K562 (cell line): Measurements from ENCODE around the gene PLCB4. TPM values are rescaled to one million over a fixed set of nuclear protein-coding genes. Genes with fewer than 3 reads are reported as not detected.

Experiments used
- SREBF2 ChIP-seq: sonication (generic); formaldehyde crosslinking; IDR thresholded peaks from 2 replicates; pipeline ENCODE4 v1.4.0; 2020; ENCODE audit warnings: mild to moderate bottlenecking, missing genetic modification reagents
- USF2 ChIP-seq: sonication (generic); formaldehyde crosslinking; IDR thresholded peaks from 2 replicates; pipeline ENCODE4 v1.5.0; 2020; ENCODE audit warnings: missing genetic modification reagents
- ZBTB8A ChIP-seq: fragments of 450-650 bp; IDR thresholded peaks from 2 replicates; pipeline ENCODE4 v1.6.1; 2018; ENCODE audit warnings: mild to moderate bottlenecking, moderate library complexity; ENCODE audit not compliant: partially characterized antibody
- ZNF445 ChIP-seq: fragments of 250-450 bp; sonication (Bioruptor Pico); IDR thresholded peaks from 2 replicates; pipeline ENCODE4 v1.4.0; 2020; ENCODE audit warnings: low read depth, mild to moderate bottlenecking, moderate library complexity
- ZNF449 ChIP-seq: fragments of 250-450 bp; sonication (Bioruptor Pico); IDR thresholded peaks from 2 replicates; pipeline ENCODE4 v1.8.0; 2022; ENCODE audit warnings: moderate library complexity, mild to moderate bottlenecking, inconsistent platforms
- ZNF518B ChIP-seq: fragments of 250-450 bp; sonication (Bioruptor Pico); IDR thresholded peaks from 2 replicates; pipeline ENCODE4 v1.5.0; 2021; ENCODE audit warnings: mild to moderate bottlenecking, moderate library complexity
- ZNF668 ChIP-seq: fragments of 250-450 bp; sonication (Bioruptor Pico); IDR thresholded peaks from 2 replicates; pipeline ENCODE4 v1.8.0; 2022; ENCODE audit warnings: mild to moderate bottlenecking, inconsistent platforms
- ZNF764 ChIP-seq: fragments of 250-450 bp; sonication (Bioruptor Pico); IDR thresholded peaks from 2 replicates; pipeline ENCODE4 v1.4.0; 2020; ENCODE audit warnings: low read depth, mild to moderate bottlenecking, moderate library complexity
- polyA plus RNA-seq, 8 experiments: library from polyadenylated mRNA; depleted of rRNA in 4 of 8; stranded (reverse) in 5 of 8; unstranded in 3 of 8; fragments of >200 nt; fragmentation: Nextera tagmentation in 2 of 8; fragmentation: Illumina TruSeq in 1 of 8; extraction: Ambion mirVana in 2 of 8; extraction: Trizol in 1 of 8; gene quantifications; 2 replicates each; pipeline versions ENCODE4 v1.2.1 to v1.2.3, GENCODE V29; 2011 to 2014; ENCODE audit warnings: inconsistent platforms in 1 of 8, missing spikeins in 1 of 8
- total RNA-seq, 7 experiments: library from RNA; depleted of rRNA in 6 of 7; stranded (reverse); fragments of >200 nt in 6 of 7; fragmentation: Illumina TruSeq in 2 of 7; extraction: Trizol in 2 of 7; gene quantifications; 2 replicates each; pipeline versions ENCODE4 v1.2.1 to v1.2.3, GENCODE V29; 2011 to 2021; ENCODE audit warnings: low replicate concordance in 1 of 7

The PLCB4 gene
- total and polyA plus RNA-seq, 9 of the 15 experiments (the other 6 are each of a cell fraction or from before 2014, with no cell fraction given) = 0.20 to 2.9 (median 0.52) TPM

- TF ChIP-seq ZNF668 (no peak), ZNF764 (no peak), USF2 (CRISPR knock-in tag) (no peak), SREBF2 (CRISPR knock-in tag) (no peak), ZNF445 (CRISPR knock-in tag) (no peak), ZNF518B (no peak), ZBTB8A (no peak), ZNF449 (CRISPR knock-in tag) (no peak)
Observed at GRCh38 chr20:9482180-9482579, 413.3 kb downstream of the PLCB4 start (continued).
